Naive thymus-derived CD4-positive, alpha-beta T cell (primary cell): ENCODE data around the gene ASXL1. TPM values are rescaled to one million over a fixed set of nuclear protein-coding genes. Genes with fewer than 3 reads are reported as not detected.

Experiments used
- ATAC-seq: fragments of 150-1000 bp; cut with Tn5 transposase; 2 replicates; pipeline ENCODE4 v1.10.0; 2021; ENCODE audit warnings: mild to moderate bottlenecking, moderate library complexity
- CTCF ChIA-PET: fragments of 350-600 bp; sonication (Branson Sonifier 250); formaldehyde crosslinking; loops from one replicate; lab custom pipeline; 2021; ENCODE audit warnings: antibody characterized with exemption; lab: Charles Lee
- POLR2A ChIA-PET: fragments of 350-600 bp; sonication (Branson Sonifier 250); formaldehyde crosslinking; loops from one replicate; lab custom pipeline; 2021; ENCODE audit warnings: antibody characterized with exemption, inconsistent platforms; lab: Charles Lee
- DNase-seq, 9 donors: peaks; one replicate each; pipeline versions ENCODE4 v3.0.0 to v3.0.0-alpha.2; 2020 to 2022; ENCODE audit warnings: mixed read lengths in 1 of 9
- H3K27ac ChIP-seq: one replicate; pipeline ENCODE4 v1.7.0; 2013; ENCODE audit warnings: mild to moderate bottlenecking, low read depth, low read length, moderate library complexity
- H3K27me3 ChIP-seq, 2 donors: one replicate each; pipeline ENCODE4 v1.7.0; 2013; ENCODE audit warnings: low read length in 2 of 2, mild to moderate bottlenecking in 2 of 2, moderate library complexity in 2 of 2; ENCODE audit not compliant: control insufficient read depth in 2 of 2, insufficient read depth in 2 of 2
- H3K36me3 ChIP-seq, 3 experiments: 1 replicate in 2 of 3; 2 replicates in 1 of 3; pipeline ENCODE4 v1.7.0; 2013; ENCODE audit warnings: low read length in 3 of 3, mild to moderate bottlenecking in 3 of 3, moderate library complexity in 1 of 3; ENCODE audit not compliant: insufficient read depth in 3 of 3, control insufficient read depth in 2 of 3
- H3K4me1 ChIP-seq, 2 donors: one replicate each; pipeline ENCODE4 v1.7.0; 2013; ENCODE audit warnings: low read length in 2 of 2, mild to moderate bottlenecking in 2 of 2, moderate library complexity in 1 of 2; ENCODE audit not compliant: control insufficient read depth in 2 of 2, insufficient read depth in 2 of 2
- H3K4me3 ChIP-seq: 2 replicates; pipeline ENCODE4 v1.7.0; 2013; ENCODE audit warnings: mild to moderate bottlenecking, low read length
- H3K9me3 ChIP-seq, 3 experiments: 1 replicate in 2 of 3; 2 replicates in 1 of 3; pipeline ENCODE4 v1.7.0; 2013; ENCODE audit warnings: low read length in 3 of 3; ENCODE audit not compliant: control insufficient read depth in 2 of 3
- H3K27ac Mint-ChIP-seq, 9 donors: one replicate each; pipeline ENCODE4 v1.8.0; 2020 to 2022; ENCODE audit warnings: mixed read lengths in 9 of 9, mild to moderate bottlenecking in 8 of 9, moderate library complexity in 5 of 9, inconsistent platforms in 2 of 9
- H3K27me3 Mint-ChIP-seq, 5 donors: one replicate each; pipeline ENCODE4 v1.8.0; 2021 to 2022; ENCODE audit warnings: mixed read lengths in 5 of 5, mild to moderate bottlenecking in 1 of 5
- H3K36me3 Mint-ChIP-seq, 5 donors: one replicate each; pipeline ENCODE4 v1.8.0; 2020 to 2022; ENCODE audit warnings: mixed read lengths in 5 of 5, mild to moderate bottlenecking in 3 of 5, inconsistent platforms in 1 of 5
- H3K4me1 Mint-ChIP-seq, 7 donors: one replicate each; pipeline ENCODE4 v1.8.0; 2020 to 2022; ENCODE audit warnings: mixed read lengths in 7 of 7, mild to moderate bottlenecking in 3 of 7, inconsistent platforms in 1 of 7
- H3K4me3 Mint-ChIP-seq, 10 donors: one replicate each; pipeline ENCODE4 v1.8.0; 2020 to 2022; ENCODE audit warnings: mild to moderate bottlenecking in 10 of 10, mixed read lengths in 10 of 10, moderate library complexity in 6 of 10, inconsistent platforms in 2 of 10
- H3K9me3 Mint-ChIP-seq, 11 donors: one replicate each; pipeline ENCODE4 v1.8.0; 2020 to 2022; ENCODE audit warnings: mixed read lengths in 11 of 11, mild to moderate bottlenecking in 4 of 11, inconsistent platforms in 1 of 11, moderate library complexity in 1 of 11
- intact Hi-C, 2 donors: fragments of 100-400 bp; cut with micrococcal nuclease; formaldehyde crosslinking; loops; one replicate each; pipeline ENCODE4 v1.15.1; 2023
- polyA plus RNA-seq, 2 donors: library from polyadenylated mRNA; unstranded; fragments of 300-500 nt; fragmentation: Illumina TruSeq; gene quantifications; one replicate each; pipeline ENCODE4 v1.2.3, GENCODE V29; 2021
- total RNA-seq, 6 experiments: library from RNA in 5 of 6; stranded (reverse) in 5 of 6; gene quantifications; 1 replicate in 5 of 6; 2 replicates in 1 of 6; pipeline ENCODE4 v1.2.3 and lab custom pipeline; 2021 to 2026

The ASXL1 gene
- total and polyA plus RNA-seq, 7 experiments from 2014 or later, result 14.7 to 200 (median 147) TPM

DNA sequence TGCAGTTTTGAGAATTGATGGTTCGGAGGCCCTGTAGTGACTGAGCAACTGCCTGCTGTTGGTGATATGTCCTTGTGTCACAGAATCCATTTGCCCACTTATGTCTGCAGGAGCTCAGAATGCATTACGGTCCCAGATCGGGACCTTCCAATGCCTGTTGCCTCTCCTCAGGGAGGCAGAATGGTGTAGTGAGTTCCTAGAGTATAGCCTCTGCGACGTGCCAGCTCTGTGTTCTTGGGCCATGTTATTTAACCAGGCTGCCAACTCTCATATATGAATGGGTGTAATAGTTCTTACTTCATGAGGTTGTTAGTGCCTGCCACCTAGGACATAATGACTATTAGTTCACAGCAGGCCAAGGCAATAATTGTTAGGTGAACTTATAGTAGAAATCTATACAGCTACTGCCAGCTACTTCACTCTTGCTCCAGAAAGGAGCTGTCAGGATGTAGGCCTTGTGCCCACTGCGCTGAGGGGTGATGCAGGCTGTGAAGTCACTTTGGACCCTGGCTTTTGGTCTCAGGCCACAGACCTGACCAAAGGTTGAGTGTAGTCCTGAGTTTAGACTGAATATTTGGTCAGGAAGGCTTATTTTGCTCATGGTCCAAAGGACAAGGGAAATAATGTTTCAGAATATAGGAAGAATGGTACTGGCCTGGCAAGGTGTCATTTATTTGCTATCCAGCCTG lies 82.1 kb downstream of the ASXL1 start:
- H3K4me1 ChIP-seq, result peaks cover 0 to 5% of the 10 kb centered on the region in 2 donors
- Mint-ChIP-seq H3K27me3 (no peaks in the 10 kb centered on the region), H3K4me1 (peaks cover 12 to 43% (median 20%) of the 10 kb centered on the region in 7 donors), H3K27ac (peak overlapping the region in 8 of 9 donors; percentile 33 to 89 (median 53)), H3K36me3 (peaks cover 0 to 25% (median 8%) of the 10 kb centered on the region in 5 donors), H3K9me3 (peaks cover 0 to 3% (median 0%) of the 10 kb centered on the region in 11 donors), H3K4me3 (no peak overlapping the region)
- no peak overlapping the region for H3K27ac ChIP-seq
- intact Hi-C loops, result loop anchor here in 1 of 2 donors (5.0 kb wide), 1 partner anchor 67 kb away; no protein-coding TSS in a partner anchor
- CTCF ChIA-PET, result interaction anchor here (0.6 to 1.2 kb wide), 2 partner anchors 212 to 742 kb away, joined by 4 read pairs; no protein-coding TSS in a partner anchor
- DNase-seq (no peak), ATAC-seq (no peak)
- no peaks in the 10 kb centered on the region for H3K27me3 ChIP-seq
- H3K9me3 ChIP-seq, result no peaks in the 10 kb centered on the region
- no peak overlapping the region for H3K4me3 ChIP-seq
- POLR2A ChIA-PET, result interaction anchor here (1.0 to 1.2 kb wide), 3 partner anchors 40 to 188 kb away, joined by 3 read pairs; no protein-coding TSS in a partner anchor
- H3K36me3 ChIP-seq, result peaks cover 0 to 70% (median 10%) of the 10 kb centered on the region in 3 experiments

DNA sequence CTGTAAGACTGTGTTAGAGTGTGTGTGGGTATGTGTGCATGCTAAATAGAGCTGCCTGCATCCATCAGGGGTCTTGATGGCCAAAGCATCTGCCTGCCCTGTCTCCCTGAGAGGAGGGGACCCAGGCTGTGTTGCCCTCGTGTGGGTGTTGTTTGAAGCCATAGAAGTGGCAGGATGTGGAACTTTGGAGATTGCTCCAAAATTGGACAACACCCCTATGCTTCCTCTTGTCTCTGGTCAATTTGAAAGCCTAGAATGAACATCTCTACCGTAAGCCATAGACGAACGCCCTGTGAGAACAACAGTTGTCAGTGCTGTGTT lies 82.6 kb downstream of the ASXL1 start:
- no peak overlapping the region for H3K4me3 Mint-ChIP-seq
- DNase-seq, result no peak
- Histone ChIP-seq H3K27me3 (no peaks in the 10 kb centered on the region), H3K4me1 (peaks cover 0 to 5% of the 10 kb centered on the region in 2 donors), H3K36me3 (peaks cover 0 to 70% (median 8%) of the 10 kb centered on the region in 3 experiments), H3K27ac (no peak overlapping the region), H3K4me3 (no peak overlapping the region), H3K9me3 (no peaks in the 10 kb centered on the region)
- H3K27me3 Mint-ChIP-seq, result no peaks in the 10 kb centered on the region
- H3K36me3 Mint-ChIP-seq, result peaks cover 0 to 22% (median 12%) of the 10 kb centered on the region in 5 donors
- peaks cover 15 to 48% (median 25%) of the 10 kb centered on the region in 7 donors for H3K4me1 Mint-ChIP-seq
- peak overlapping the region in 7 of 9 donors; percentile 33 to 89 (median 55) for H3K27ac Mint-ChIP-seq
- ChIA-PET POLR2A (interaction anchor here (1.0 kb wide), 1 partner anchor 81 kb away, joined by 3 read pairs; no protein-coding TSS in a partner anchor), CTCF (no interaction called here)
- ATAC-seq, result no peak
- intact Hi-C loops, result loop anchor here in 1 of 2 donors (5.0 kb wide), 1 partner anchor 67 kb away; no protein-coding TSS in a partner anchor
- H3K9me3 Mint-ChIP-seq, result peaks cover 0 to 3% (median 0%) of the 10 kb centered on the region in 11 donors

DNA sequence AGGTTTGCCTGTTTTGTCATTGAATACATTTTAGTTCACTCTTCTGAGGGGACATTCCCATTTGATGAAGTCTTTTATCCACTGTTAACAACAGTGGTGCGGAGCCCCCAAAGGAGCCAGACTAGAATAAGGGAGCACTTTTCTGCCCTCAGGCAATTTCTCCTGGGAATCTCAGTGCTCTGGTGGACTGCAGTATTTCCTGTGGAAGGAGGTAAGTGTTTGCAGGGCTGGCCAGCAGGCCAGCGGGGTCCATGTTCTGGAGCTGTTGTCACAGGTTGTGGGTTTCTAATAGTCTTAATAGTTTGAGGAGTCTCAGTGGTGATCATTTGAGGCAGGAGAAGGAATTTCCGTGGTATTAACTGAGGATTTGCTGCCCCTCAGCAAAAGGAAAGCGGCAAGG lies 83.5 kb downstream of the ASXL1 start:
- POLR2A ChIA-PET, result no interaction called here
- Histone ChIP-seq H3K4me3 (no peak overlapping the region), H3K9me3 (no peaks in the 10 kb centered on the region), H3K27me3 (no peaks in the 10 kb centered on the region), H3K27ac (no peak overlapping the region), H3K4me1 (peaks cover 0 to 5% of the 10 kb centered on the region in 2 donors), H3K36me3 (peaks cover 0 to 70% (median 5%) of the 10 kb centered on the region in 3 experiments)
- Mint-ChIP-seq H3K4me3 (no peak overlapping the region), H3K36me3 (peaks cover under 1 to 23% (median 12%) of the 10 kb centered on the region in 5 donors), H3K27ac (peak overlapping the region in 7 of 9 donors; percentile 33 to 89 (median 56)), H3K27me3 (no peaks in the 10 kb centered on the region), H3K4me1 (peaks cover 16 to 49% (median 26%) of the 10 kb centered on the region in 7 donors), H3K9me3 (peaks cover 0 to 1% (median 0%) of the 10 kb centered on the region in 11 donors)
- no peak for ATAC-seq
- intact Hi-C loops, result loop anchor here in 1 of 2 donors (2.0 to 5.0 kb wide), 2 partner anchors 43 to 66 kb away; no protein-coding TSS in a partner anchor
- DNase-seq, result no peak
- CTCF ChIA-PET, result no interaction called here

DNA sequence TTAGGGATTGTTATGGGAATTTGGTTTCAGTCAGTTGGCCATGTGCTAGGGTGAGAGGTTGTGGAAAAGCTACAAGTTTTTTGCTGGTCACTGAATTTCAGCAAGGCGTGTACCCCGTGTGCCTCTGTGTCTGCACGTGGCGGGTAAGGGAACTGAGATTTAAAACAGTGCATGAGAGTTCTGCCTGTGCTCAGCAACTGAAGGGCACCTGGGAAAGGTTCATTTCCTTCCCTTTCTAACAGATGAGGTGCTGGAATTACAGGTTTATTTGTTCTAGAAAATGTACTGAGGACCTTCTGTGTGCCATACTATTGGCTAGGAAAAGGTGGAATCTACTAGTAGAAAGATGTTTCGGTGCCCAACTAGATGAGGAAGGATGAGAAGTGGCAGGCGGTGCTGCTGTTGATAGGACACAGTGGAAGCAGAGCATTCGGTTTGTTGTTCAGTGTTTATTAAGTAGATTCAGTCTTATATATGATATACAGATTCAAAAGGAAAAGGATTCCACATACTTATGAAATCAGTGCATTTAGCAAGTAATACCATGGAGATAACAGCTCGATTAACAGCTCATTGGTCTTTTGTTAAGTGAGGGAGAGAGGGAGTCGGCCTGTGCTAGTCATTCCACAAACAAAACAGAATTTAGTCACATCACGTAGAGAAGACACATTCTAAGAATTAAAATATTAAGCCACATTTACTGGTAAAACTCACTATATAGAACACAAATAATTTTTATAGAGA lies 84.7 kb downstream of the ASXL1 start:
- Mint-ChIP-seq H3K4me1 (peaks cover 16 to 55% (median 31%) of the 10 kb centered on the region in 7 donors), H3K9me3 (peaks cover 0 to 1% (median 0%) of the 10 kb centered on the region in 11 donors), H3K27me3 (no peaks in the 10 kb centered on the region), H3K36me3 (peaks cover 4 to 28% (median 12%) of the 10 kb centered on the region in 5 donors), H3K4me3 (no peak overlapping the region), H3K27ac (peak overlapping the region in 8 of 9 donors; percentile 16 to 89 (median 54))
- DNase-seq, result no peak
- CTCF ChIA-PET, result no interaction called here
- peak overlapping the region; percentile 19 for H3K27ac ChIP-seq
- H3K4me1 ChIP-seq, result peaks cover 0 to 5% of the 10 kb centered on the region in 2 donors
- H3K27me3 ChIP-seq, result no peaks in the 10 kb centered on the region
- H3K9me3 ChIP-seq, result no peaks in the 10 kb centered on the region
- intact Hi-C loops, result loop anchor here in 1 of 2 donors (2.0 to 5.0 kb wide), 2 partner anchors 42 to 64 kb away; no protein-coding TSS in a partner anchor
- peaks cover 0 to 70% (median 5%) of the 10 kb centered on the region in 3 experiments for H3K36me3 ChIP-seq
- no peak for ATAC-seq
- POLR2A ChIA-PET, result interaction anchor here (0.5 to 0.6 kb wide), 2 partner anchors 10 to 58 kb away, joined by 3 read pairs; no protein-coding TSS in a partner anchor
- H3K4me3 ChIP-seq, result no peak overlapping the region

DNA sequence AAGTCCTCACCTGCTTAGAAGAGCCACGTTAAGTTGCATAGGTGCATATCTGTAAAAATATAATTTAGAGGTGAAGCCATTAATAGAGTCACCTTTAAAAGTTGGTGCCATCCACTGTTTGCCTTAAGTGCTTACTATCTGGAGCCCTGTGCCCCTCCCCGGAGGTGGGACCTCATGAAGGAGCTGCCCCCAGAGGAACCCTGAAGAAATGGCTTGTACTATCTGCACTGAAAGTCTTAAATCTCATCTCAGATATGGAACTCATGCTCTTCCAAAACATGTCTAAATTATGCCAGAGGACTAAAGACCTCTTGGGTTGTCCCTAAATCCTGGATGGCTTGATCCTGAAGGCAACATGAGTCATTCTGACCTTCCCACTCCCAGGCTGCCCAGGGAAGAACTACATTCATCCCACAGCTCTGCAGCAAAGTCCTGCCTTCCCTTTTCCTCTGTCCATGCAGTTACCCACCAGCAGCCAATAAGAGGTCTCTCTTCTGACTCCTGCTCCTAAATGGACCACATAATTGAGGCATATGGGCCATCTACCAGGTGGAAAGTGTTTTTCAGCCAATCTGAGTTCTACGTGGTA lies 85.3 kb downstream of the ASXL1 start:
- peaks cover 4 to 29% (median 9%) of the 10 kb centered on the region in 5 donors for H3K36me3 Mint-ChIP-seq
- intact Hi-C loops, result loop anchor here in 1 of 2 donors (2.0 to 5.0 kb wide), 2 partner anchors 41 to 64 kb away; no protein-coding TSS in a partner anchor
- H3K27ac ChIP-seq, result peak overlapping the region; percentile 49
- no peaks in the 10 kb centered on the region for H3K9me3 ChIP-seq
- no peaks in the 10 kb centered on the region for H3K27me3 Mint-ChIP-seq
- H3K27me3 ChIP-seq, result no peaks in the 10 kb centered on the region
- peak overlapping the region in 8 of 9 donors; percentile 63 to 89 (median 81) for H3K27ac Mint-ChIP-seq
- no peak overlapping the region for H3K4me3 Mint-ChIP-seq
- peak in 3 of 9 donors; percentile 16 to 21 (median 21) for DNase-seq
- peaks cover 0 to 3% (median 0%) of the 10 kb centered on the region in 11 donors for H3K9me3 Mint-ChIP-seq
- peaks cover 0 to 5% of the 10 kb centered on the region in 2 donors for H3K4me1 ChIP-seq
- POLR2A ChIA-PET, result no interaction called here
- peak; percentile 43 for ATAC-seq
- H3K4me1 Mint-ChIP-seq, result peaks cover 16 to 60% (median 31%) of the 10 kb centered on the region in 7 donors
- H3K36me3 ChIP-seq, result peaks cover 5 to 70% (median 5%) of the 10 kb centered on the region in 3 experiments
- CTCF ChIA-PET, result interaction anchor here (1.9 kb wide), 1 partner anchor 8 kb away, joined by 4 read pairs; no protein-coding TSS in a partner anchor
- no peak overlapping the region for H3K4me3 ChIP-seq
